IMR-90 (cell line): Measurements from ENCODE around the gene PKHD1.

Experiments used
- CEBPB ChIP-seq: IDR thresholded peaks from 2 replicates; pipeline ENCODE4 v1.6.1; 2012; ENCODE audit warnings: low read depth, low read length, improper control_type of control experiment
- POLR2A ChIP-seq: IDR thresholded peaks from 2 replicates; pipeline ENCODE4 v1.6.1; 2012; ENCODE audit warnings: mild to moderate bottlenecking, low read depth, low read length
- USF2 ChIP-seq: fragments of 150-350 bp; IDR thresholded peaks from 2 replicates; pipeline ENCODE4 v1.6.1; 2017; ENCODE audit warnings: mild to moderate bottlenecking, antibody characterized with exemption, low read length, low read depth

GRCh38 chr6:52133324-52133723 lies 45.9 kb upstream of the PKHD1 start:
- TF ChIP-seq USF2 = no peak
- no peak for TF ChIP-seq POLR2A
- TF ChIP-seq CEBPB = no peak
